HG03108 (cell line): ENCODE measurements around the gene DUSP6.

Source experiments
- ATAC-seq: cut with Tn5 transposase; IDR thresholded peaks from one replicate; pipeline ENCODE4 v1.9.1; 2021; ENCODE audit warnings: moderate library complexity; ENCODE audit not compliant: unreplicated experiment

Gene DUSP6

DNA sequence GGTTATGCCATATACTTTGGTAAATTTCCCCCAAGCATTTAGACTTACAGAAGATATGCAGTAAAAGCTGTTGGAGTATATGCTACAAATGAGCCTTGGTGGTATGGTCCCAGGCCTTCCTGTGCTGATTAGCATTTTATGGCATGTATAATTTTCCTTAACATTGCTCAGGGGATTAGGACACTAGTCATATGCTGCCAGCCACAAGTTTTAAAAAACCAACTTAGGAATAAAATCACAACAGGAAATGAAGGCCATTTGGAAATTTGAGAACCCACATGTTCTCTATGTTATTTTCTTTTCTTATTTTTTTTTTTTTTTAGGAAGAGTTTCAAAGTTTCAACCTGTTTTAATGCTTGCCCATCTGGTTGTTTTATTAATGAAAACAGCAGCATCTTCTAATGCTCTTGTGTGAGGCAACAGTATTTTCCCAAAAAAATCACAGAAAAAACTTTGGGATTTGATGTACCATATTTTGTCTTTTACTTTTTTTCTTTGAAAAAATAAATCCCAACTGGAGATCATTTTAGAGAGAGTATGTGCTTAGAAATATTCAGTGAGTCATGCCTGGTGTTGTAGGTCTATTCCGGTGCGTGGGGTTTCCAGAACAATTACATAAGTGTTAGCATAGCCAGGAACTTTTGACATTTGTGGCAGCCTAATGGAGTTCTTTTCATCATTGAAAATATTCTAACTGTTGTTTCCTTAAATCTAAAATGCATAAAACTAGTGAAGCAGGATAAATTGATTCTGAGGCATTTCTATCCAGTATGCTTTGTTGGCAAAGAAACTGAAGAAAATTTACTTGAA is 21.7 kb upstream of the DUSP6 start:
- no peak for ATAC-seq

- ATAC-seq: no peak
Measured at GRCh38 chr12:89372584-89373370, 20.5 kb upstream of the DUSP6 start.

- no peak for ATAC-seq
Measured at GRCh38 chr12:89370850-89371249, 18.5 kb upstream of the DUSP6 start.

DNA sequence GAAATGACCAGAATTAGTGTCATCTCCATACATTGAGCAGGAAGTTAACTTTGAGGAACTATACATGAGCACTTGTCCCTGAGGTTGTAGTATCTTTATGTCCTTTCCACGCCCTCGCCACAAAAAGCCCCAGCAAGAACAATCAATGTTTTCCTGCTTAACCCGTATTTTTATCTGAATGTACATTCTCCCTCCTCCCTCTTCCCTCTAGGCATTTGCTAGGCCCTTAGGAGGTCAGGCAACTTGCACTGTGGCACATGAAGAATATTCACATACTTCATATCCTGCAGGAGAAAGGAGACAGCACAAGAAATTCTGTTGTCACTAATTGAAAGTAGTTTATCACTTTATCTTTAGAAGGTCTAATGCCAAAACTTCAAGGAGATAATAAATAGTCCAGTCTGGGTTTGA is 18.1 kb upstream of the DUSP6 start:
- ATAC-seq: no peak

GRCh38 chr12:89369166-89369565 is 16.9 kb upstream of the DUSP6 start:
- ATAC-seq: no peak

DNA sequence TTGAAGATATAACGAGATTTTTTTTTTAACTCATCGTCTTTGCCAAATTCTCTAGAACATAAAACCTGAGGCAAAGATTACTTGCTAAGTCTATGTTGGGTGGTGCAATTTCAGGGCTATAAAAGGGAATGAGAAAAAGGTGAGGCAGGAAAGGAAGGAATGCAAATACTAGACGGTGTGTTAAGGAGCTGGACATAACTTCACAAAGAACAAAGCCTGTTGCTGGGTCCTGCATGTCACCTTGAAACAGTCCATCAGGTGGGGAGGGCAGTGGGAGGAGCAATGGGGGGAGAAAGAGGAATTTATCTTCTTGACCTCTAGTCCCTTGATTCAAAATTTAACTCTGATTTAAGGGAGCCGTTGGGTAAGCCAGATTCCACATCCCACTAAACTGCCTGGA is 16.1 kb upstream of the DUSP6 start:
- no peak for ATAC-seq

DNA sequence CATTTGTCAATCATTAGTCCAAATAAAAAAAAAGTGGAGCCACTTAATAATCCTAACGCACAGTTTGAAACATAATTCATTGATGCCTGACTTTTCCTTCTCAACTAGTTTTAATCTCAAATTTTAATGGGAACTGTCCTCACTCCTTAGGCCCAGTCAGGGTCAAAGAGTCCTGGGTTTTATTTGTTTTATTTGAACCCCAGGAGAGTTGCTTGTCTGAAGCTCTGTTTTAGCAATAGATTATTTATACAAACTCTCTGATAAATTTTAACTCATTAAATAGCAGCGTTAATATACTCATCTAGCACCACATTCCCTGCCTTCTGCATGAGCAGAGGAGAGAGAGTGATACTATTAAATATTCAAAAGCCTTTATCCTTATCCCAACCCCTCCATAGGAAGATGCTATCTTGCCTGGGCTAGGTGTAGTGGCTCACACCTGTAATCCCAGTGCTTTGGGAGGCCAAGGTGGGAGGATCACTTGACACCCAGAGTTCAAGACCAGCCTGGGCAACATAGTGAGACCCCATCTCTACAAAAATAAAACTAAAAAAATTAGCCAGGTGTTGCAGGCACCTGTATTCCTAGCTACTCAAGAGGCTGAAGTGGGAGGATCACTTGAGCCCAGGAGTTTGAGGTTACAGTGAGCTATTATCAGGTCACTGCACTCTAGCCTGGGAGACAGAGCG is 14.5 kb upstream of the DUSP6 start:
- no peak for ATAC-seq

DNA sequence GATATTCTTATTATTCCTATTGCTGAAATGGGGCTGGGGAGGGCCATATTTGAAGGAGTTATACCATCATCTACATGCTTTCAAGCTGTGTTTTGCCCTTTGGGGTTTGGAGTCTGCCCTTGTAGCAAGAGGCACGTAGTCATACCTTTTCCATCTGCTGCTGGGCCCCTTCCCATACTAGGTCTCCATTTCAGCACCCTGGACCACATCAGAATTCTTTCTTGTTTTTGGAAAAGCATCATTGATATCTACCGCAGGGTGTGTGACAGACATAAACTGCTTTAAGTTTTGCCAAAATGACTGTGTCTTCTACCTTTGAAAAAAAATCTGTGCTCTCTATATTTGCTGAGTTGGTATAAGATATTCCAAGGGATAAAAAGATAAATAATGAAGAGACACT is 12.3 kb upstream of the DUSP6 start:
- ATAC-seq: no peak

DNA sequence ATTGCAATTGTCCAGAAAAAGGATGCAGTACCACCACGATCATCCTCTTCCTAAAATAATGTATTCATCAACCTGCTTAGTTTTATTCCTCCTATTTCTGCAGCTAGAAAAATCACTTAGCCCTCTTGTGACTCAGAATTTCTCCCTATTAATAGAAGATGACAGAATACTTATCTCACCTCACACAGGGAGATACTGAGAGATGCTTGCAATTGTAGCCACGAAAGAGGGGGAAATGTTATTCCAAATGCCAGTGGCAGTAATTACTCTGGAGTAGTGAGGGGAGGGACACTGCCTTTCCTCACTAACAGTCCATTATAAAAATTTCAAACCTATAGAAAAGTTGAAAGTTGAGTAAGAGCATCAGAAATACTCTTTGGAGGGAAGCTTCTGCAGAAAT is 11.8 kb upstream of the DUSP6 start:
- ATAC-seq: no peak

- ATAC-seq: no peak
Measured at GRCh38 chr12:89363582-89363981, 11.3 kb upstream of the DUSP6 start.

DNA sequence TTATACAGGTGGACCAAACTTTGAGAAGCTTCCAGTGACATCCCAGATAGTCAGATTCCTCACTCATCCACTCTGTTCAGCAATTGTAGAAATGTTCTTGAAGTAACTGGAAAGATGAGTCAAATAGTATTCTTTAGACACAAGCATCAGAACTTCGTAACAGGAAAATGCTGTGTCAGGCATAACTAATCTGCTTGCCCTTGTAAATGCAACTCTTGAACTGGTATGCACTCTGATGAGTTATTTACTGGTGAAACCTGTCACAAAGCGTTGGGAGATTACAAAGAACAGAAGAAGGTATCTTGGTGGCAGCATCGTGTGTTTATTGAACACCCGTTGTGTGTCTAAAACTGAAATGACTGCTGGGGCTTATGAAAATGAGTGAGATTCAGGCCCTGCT is 10.8 kb upstream of the DUSP6 start:
- ATAC-seq: no peak

GRCh38 chr12:89359615-89360014 is 7.3 kb upstream of the DUSP6 start:
- ATAC-seq: no peak

- ATAC-seq: no peak
Measured at GRCh38 chr12:89358805-89359204, 6.5 kb upstream of the DUSP6 start.

- ATAC-seq: no peak
Measured at GRCh38 chr12:89357297-89357730, 5.0 kb upstream of the DUSP6 start.

GRCh38 chr12:89356069-89356665 is 3.9 kb upstream of the DUSP6 start:
- ATAC-seq: no peak

GRCh38 chr12:89355243-89356068 is 3.2 kb upstream of the DUSP6 start:
- ATAC-seq: no peak

- ATAC-seq: no peak
Measured at GRCh38 chr12:89354612-89355067, 2.3 kb upstream of the DUSP6 start.

DNA sequence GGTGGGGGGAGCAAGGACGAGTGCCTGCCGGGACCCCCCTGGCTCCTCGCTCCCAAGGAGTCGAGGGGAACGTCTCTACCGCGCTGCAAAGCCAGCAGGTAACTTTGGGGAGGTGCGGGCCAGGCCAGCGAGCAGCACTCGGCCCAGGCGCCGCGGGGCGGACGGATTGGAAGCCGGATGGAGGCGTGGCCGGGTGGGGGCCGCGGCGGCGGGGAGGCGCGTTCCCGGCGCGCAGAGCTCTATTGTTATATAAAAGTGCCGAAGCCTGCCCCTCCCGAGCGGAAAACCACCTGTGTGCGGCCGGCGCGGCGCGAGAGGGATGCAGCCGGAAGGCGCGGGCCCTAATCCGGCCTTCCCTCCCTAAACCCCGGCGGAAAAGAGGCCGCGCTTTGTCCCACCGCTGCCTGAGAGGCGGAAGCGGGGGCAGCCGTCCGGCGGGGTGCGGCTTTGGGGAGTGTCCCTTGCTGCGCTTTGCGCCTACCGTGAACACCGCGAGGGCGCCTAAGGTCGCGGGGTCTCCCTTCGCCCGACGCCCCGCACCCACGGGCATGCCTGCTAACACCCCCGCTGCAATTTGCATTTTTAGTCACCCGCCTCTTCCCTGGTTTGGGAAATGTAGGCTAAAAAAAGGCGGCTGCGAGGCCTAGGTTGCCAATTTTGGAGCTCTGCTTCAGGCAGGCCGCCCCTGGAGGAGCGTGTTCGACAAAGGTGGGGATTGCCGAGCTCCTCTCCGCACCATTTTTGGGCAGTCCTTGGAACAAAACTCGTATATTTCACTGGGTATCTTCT is 1.7 kb upstream of the DUSP6 start:
- ATAC-seq: peak; percentile 29

GRCh38 chr12:89353188-89353822 is 1.0 kb upstream of the DUSP6 start:
- peak; percentile 24 for ATAC-seq
